ENCODE results near the gene TCF7L2. TPM values are rescaled to one million over a fixed set of nuclear protein-coding genes. Genes with fewer than 3 reads are reported as not detected.

TCF7L2 gene
- total and polyA plus RNA-seq, 4 donors: 9.1 to 32.3 (median 21.4) TPM

- WGBS, 2 donors: 73 to 81% methylated on average over 6 of the region's 6 CpGs
- no peak for ATAC-seq (ENCODE audit: insufficient read depth, low FRiP score)
- H3K9ac ChIP-seq (ENCODE audit: insufficient read depth in 1 of 2, low read length in 2 of 2): no peak overlapping the region
- no peaks in the 10 kb centered on the region for H3K27me3 ChIP-seq (ENCODE audit: control insufficient read depth in 3 of 3, insufficient read depth in 3 of 3, low read length in 2 of 3)
- H3K4me3 ChIP-seq: no peak overlapping the region
- H3K36me3 ChIP-seq (ENCODE audit: control insufficient read depth in 4 of 4, insufficient read depth in 4 of 4, low read length in 4 of 4): peaks cover 0 to 10% (median 2%) of the 10 kb centered on the region in 4 donors
- H3K9me3 ChIP-seq (ENCODE audit: control insufficient read depth in 4 of 4, insufficient read depth in 3 of 4, low read length in 3 of 4): no peaks in the 10 kb centered on the region
- no peak overlapping the region for H3K27ac ChIP-seq (ENCODE audit: low read depth in 1 of 2, low read length in 1 of 2)
- peaks cover 6 to 73% (median 28%) of the 10 kb centered on the region in 5 donors for H3K4me1 ChIP-seq (ENCODE audit: control insufficient read depth in 5 of 5, insufficient read depth in 5 of 5, low read length in 5 of 5)
- DNase-seq: peak in 2 of 3 donors; percentile 34 to 57
- TF ChIP-seq CTCF (IDR thresholded peaks at IDR 0.05; ENCODE audit: control extremely low read depth, extremely low read depth): no peak
Observed at GRCh38 chr10:112959207-112959838, 9.3 kb downstream of the TCF7L2 start.

- Histone ChIP-seq H3K27me3 (ENCODE audit: control insufficient read depth in 3 of 3, insufficient read depth in 3 of 3, low read length in 2 of 3) (no peaks in the 10 kb centered on the region), H3K4me1 (ENCODE audit: control insufficient read depth in 5 of 5, insufficient read depth in 5 of 5, low read length in 5 of 5) (peaks cover 6 to 70% (median 28%) of the 10 kb centered on the region in 5 donors), H3K27ac (ENCODE audit: low read depth in 1 of 2, low read length in 1 of 2) (no peak overlapping the region), H3K9me3 (ENCODE audit: control insufficient read depth in 4 of 4, insufficient read depth in 3 of 4, low read length in 3 of 4) (no peaks in the 10 kb centered on the region), H3K9ac (ENCODE audit: insufficient read depth in 1 of 2, low read length in 2 of 2) (no peak overlapping the region), H3K4me3 (no peak overlapping the region), H3K36me3 (ENCODE audit: control insufficient read depth in 4 of 4, insufficient read depth in 4 of 4, low read length in 4 of 4) (peaks cover 0 to 16% (median 4%) of the 10 kb centered on the region in 4 donors)
- ATAC-seq (ENCODE audit: insufficient read depth, low FRiP score): no peak
- DNase-seq: no peak
- WGBS, 2 donors: 58 to 74% methylated on average over 4 of the region's 4 CpGs
- no peak for TF ChIP-seq CTCF (IDR thresholded peaks at IDR 0.05; ENCODE audit: control extremely low read depth, extremely low read depth)
Observed at GRCh38 chr10:112960151-112960681, 10.2 kb downstream of the TCF7L2 start.

GRCh38 chr10:112961609-112962008, 11.6 kb downstream of the TCF7L2 start:
- Histone ChIP-seq H3K36me3 (ENCODE audit: control insufficient read depth in 4 of 4, insufficient read depth in 4 of 4, low read length in 4 of 4) (peaks cover 0 to 19% (median 4%) of the 10 kb centered on the region in 4 donors), H3K4me3 (no peak overlapping the region), H3K9me3 (ENCODE audit: control insufficient read depth in 4 of 4, insufficient read depth in 3 of 4, low read length in 3 of 4) (no peaks in the 10 kb centered on the region), H3K9ac (ENCODE audit: insufficient read depth in 1 of 2, low read length in 2 of 2) (no peak overlapping the region), H3K4me1 (ENCODE audit: control insufficient read depth in 5 of 5, insufficient read depth in 5 of 5, low read length in 5 of 5) (peaks cover 11 to 60% (median 24%) of the 10 kb centered on the region in 5 donors), H3K27me3 (ENCODE audit: control insufficient read depth in 3 of 3, insufficient read depth in 3 of 3, low read length in 2 of 3) (no peaks in the 10 kb centered on the region), H3K27ac (ENCODE audit: low read depth in 1 of 2, low read length in 1 of 2) (no peak overlapping the region)
- ATAC-seq (ENCODE audit: insufficient read depth, low FRiP score) (no peak), DNase-seq (no peak)
- 74 to 77% methylated on average over 8 of the region's 8 CpGs for WGBS, 2 donors
- no peak for TF ChIP-seq CTCF (IDR thresholded peaks at IDR 0.05; ENCODE audit: control extremely low read depth, extremely low read depth)
